ENCODE results near the gene DPH5. TPM values are rescaled to one million over a fixed set of nuclear protein-coding genes. Genes with fewer than 3 reads are reported as not detected.
"Not testable (repeated sequence)": the region's sequence is repeated elsewhere in the genome, so short reads cannot be mapped to it uniquely, and the experiment has no call there.

DPH5 gene
- total RNA-seq, 1 donor from 2014 or later = 37.5 TPM

DNA sequence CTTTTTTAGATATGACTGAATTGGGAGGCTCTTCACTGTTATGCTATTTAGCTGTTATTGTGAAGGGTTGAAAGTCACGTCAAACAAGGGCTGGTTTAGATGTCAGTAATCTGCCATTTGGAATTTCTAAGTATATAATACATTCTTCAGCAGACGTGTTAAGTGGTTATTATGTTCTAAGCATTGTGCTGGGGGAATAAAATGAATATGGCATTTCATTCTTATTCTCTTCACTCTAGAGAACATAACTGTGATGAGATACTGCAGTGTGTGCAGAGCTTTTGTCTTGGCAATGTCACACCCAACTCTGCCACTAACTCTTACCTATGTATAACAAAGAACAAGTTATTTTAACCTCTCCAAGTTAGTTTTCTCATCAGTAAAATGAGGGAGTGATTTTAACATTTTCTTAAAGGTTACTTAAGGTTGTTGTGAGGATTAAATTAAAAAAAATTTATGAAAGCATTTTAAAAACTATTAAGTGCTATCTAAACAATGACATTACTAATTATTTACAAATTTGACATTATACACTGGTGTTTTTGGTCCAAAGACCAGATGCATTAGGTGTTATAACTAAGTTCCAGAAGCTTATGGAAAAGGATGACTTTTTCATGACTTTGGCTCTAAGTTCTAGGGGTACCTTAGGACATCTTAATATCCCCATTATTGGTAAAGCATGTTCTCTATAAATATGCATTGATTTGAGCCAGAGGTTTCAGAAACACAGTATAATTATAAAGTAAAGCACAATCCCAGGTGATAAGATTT is 71.4 kb downstream of the DPH5 start:
- intact Hi-C loops (cut with micrococcal nuclease) = no loop called here
- H3K4me3 Mint-ChIP-seq = no peak overlapping the region
- DNase-seq = no peak
- H3K27ac Mint-ChIP-seq = no peak overlapping the region
- peaks cover 32% of the 10 kb centered on the region for H3K4me1 Mint-ChIP-seq
- peaks cover 22% of the 10 kb centered on the region for H3K9me3 Mint-ChIP-seq
- H3K27me3 Mint-ChIP-seq = no peaks in the 10 kb centered on the region
- peaks cover 61% of the 10 kb centered on the region for H3K36me3 Mint-ChIP-seq (ENCODE audit: low read depth)

DNA sequence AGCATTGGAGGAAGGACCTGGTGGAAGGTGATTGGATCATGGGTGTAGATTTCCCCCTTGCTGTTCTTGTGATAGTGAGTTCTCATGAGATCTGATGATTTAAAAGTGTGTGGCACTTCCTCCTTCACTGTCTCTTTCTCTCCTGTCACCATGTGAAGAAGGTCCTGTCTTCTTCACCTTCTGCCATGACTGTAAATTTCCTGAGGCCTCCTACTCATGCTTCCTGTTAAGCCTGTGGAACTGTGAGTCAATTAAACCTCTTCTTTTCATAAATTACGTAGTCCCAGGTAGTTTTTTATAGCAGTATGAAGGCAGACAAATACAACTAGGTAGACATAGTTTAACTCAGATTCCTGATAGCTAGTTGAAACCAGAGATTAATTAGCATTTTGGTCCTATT is 72.6 kb downstream of the DPH5 start:
- Mint-ChIP-seq H3K36me3 (ENCODE audit: low read depth) (peaks cover 71% of the 10 kb centered on the region), H3K4me1 (peaks cover 42% of the 10 kb centered on the region)
- intact Hi-C loops (cut with micrococcal nuclease) = not testable (repeated sequence)

DNA sequence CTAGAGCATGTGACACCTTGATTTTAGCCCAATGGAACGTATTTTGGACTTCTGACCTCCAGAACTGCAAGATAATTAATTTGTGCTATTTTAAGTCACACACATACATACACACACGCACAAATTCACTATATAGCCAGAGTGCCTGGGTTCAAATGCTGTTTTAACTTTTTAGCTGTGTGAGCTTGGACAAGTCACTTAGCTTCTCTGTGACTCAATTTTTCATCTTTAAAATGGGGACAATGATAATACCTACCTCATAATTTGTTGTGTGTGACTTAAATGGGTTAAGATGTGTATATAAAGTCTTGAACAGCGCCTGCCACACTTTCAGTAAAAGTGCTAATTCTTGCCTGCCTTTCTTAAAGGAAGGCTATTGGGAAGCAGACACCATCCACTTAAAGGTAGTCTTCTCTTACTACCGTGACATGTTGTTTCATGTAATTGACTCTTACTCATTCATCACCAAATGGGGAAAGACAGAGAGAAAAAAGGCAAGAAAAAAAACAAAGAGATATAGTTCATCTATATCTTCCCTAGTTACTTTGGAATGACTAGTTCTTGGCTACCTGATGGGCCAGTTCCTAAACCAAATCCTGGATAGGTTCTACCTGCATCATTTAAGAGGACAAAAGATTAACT is 73.4 kb downstream of the DPH5 start:
- no peak for DNase-seq
- Mint-ChIP-seq H3K36me3 (ENCODE audit: low read depth) (peaks cover 74% of the 10 kb centered on the region), H3K4me3 (no peak overlapping the region), H3K4me1 (peaks cover 46% of the 10 kb centered on the region), H3K27me3 (no peaks in the 10 kb centered on the region), H3K9me3 (peaks cover 35% of the 10 kb centered on the region), H3K27ac (no peak overlapping the region)
- intact Hi-C loops (cut with micrococcal nuclease) = no loop called here

More for the DNA sequence above, 72.6 kb downstream of the DPH5 start:
- DNase-seq, H3K27me3 Mint-ChIP-seq, H3K4me3 Mint-ChIP-seq: not testable (repeated sequence)
- peak overlapping the region; percentile 10 for H3K27ac Mint-ChIP-seq
- H3K9me3 Mint-ChIP-seq = peaks cover 28% of the 10 kb centered on the region

DNA sequence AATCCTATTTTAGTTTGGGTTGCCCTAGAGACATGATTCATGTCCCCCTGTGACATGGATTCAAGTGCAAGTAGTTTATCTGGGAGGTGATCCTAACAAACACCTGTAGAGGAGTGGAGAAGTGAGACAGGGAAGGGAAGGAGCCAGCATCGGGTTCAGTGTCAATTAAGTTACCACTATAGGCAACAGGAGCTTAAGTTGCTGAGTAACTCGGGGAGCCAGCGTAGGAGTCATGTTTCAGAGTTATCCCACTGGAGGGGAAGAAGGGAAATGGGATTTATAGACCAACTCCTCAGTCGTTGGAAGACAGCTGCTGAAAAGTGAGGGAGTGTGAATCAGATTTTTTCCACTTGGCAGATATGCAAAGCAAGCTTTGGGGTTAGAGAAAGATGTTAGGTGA is 74.8 kb downstream of the DPH5 start:
- intact Hi-C loops (cut with micrococcal nuclease) = no loop called here
- no peak for DNase-seq
- H3K9me3 Mint-ChIP-seq = peaks cover 49% of the 10 kb centered on the region
- no peak overlapping the region for H3K4me3 Mint-ChIP-seq
- peak overlapping the region; percentile 21 for H3K27ac Mint-ChIP-seq
- no peaks in the 10 kb centered on the region for H3K27me3 Mint-ChIP-seq
- peaks cover 82% of the 10 kb centered on the region for H3K36me3 Mint-ChIP-seq (ENCODE audit: low read depth)
- H3K4me1 Mint-ChIP-seq = peaks cover 52% of the 10 kb centered on the region

DNA sequence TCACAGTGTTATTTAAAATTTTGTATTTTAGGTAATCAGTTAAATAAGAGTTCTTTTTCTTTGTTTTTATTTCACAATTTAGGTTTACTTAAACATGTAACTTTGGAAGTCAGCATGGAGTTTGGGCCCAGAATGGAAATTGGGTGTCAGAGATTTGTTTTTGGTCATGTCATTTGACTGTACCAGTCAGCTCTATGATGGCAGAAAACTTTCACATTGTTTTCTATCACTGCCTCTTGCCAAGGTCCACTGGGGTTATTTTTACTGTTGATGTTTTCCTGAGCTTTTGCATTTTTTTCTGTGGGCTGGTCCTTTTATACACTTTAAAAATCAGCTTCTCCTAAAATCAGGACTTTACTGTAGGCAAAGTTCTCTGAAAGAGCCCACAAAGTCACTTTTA is 75.2 kb downstream of the DPH5 start:
- Mint-ChIP-seq H3K9me3 (peaks cover 51% of the 10 kb centered on the region), H3K27ac (no peak overlapping the region), H3K27me3 (no peaks in the 10 kb centered on the region), H3K36me3 (ENCODE audit: low read depth) (peaks cover 85% of the 10 kb centered on the region), H3K4me1 (peaks cover 50% of the 10 kb centered on the region), H3K4me3 (no peak overlapping the region)
- DNase-seq = no peak
- intact Hi-C loops (cut with micrococcal nuclease) = no loop called here

DNA sequence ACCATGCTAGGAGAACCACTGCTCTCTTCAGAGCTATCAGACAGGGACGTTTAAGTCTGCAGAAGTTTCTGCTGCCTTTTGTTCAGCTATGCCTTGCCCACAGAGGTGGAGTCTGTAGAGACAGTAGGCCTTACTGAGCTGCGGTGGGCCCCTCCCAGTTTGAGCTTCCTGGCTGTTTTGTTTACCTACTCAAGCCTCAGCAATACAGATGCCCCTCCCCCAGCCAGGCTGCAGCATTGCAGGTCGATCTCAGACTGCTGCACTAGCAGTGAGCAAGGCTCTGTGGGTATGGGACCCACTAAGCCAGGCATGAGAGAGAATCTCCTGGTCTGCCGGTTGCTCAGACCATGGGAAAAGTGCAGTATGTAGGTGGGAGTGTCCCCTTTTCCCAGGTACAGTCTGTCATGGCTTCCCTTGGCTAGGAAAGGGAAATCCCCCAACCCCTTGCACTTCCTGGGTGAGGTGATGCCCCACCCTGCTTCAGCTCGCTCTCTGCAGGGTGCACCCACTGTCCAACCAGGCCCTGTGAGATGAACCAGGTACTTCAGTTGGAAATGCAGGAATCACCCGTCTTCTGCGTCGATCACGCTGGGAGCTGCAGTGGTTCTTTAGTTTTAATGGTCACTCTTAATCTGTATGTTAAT is 75.9 kb downstream of the DPH5 start:
- intact Hi-C loops (cut with micrococcal nuclease) = loop anchor here (2.0 kb wide), 1 partner anchor 133 kb away; no protein-coding TSS in a partner anchor
- Mint-ChIP-seq H3K36me3 (ENCODE audit: low read depth) (peaks cover 91% of the 10 kb centered on the region), H3K4me1 (peaks cover 49% of the 10 kb centered on the region), H3K4me3 (peak overlapping the region; percentile 59), H3K9me3 (peaks cover 56% of the 10 kb centered on the region), H3K27ac (peak overlapping the region; percentile 70)
- peak; percentile 94 for DNase-seq
- not testable (repeated sequence) for H3K27me3 Mint-ChIP-seq

DNA sequence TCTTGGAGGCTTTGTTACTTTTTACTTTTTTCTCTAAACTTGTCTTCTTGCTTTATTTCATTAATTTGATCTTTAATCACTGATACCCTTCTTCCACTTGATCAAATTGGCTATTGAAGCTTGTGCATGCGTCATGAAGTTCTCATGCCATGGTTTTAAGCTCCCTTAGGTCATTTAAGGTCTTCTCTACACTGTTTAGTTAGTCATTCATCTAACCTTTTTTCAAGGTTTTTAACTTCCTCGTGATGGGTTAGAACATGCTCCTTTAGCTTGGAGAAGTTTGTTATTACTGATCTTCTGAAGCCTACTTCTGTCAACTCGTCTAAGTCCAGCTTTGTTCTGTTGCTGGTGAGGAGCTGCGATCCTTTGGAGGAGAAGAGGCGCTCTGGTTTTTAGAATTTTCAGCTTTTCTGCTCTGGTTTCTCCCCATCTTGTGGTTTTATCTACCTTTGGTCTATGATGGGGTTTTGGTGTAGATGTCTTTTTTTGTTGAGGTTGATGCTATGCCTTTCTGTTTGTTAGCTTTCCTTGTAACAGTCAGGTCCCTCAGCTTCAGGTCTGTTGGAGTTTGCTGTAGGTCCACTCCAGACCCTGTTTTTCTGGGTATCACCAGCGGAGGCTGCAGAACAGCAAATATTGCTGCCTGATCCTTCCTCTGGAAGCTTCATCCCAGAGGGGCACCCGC is 76.7 kb downstream of the DPH5 start:
- peak overlapping the region; percentile 59 for H3K4me3 Mint-ChIP-seq
- H3K36me3 Mint-ChIP-seq (ENCODE audit: low read depth) = peaks cover 89% of the 10 kb centered on the region
- H3K4me1 Mint-ChIP-seq = peaks cover 49% of the 10 kb centered on the region
- H3K9me3 Mint-ChIP-seq = peaks cover 58% of the 10 kb centered on the region
- intact Hi-C loops (cut with micrococcal nuclease) = loop anchor here (2.0 kb wide), 1 partner anchor 134 kb away; no protein-coding TSS in a partner anchor
- not testable (repeated sequence) for H3K27me3 Mint-ChIP-seq, DNase-seq
- peak overlapping the region; percentile 70 for H3K27ac Mint-ChIP-seq

DNA sequence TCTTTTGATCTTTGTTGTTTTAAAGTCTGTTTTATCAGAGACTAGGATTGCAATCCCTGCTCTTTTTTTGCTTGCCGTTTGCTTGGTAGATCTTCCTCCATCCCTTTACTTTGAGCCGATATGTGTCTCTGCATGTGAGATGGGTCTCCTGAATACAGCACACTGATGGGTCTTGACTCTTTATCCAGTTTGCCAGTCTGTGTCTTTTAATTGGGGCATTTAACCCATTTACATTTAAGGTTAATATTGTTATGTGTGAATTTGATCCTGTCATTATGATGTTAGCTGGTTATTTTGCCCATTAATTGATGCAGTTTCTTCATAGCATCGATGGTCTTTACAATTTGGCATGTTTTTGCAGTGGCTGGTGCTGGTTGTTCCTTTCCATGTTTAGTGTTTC is 77.8 kb downstream of the DPH5 start:
- peaks cover 57% of the 10 kb centered on the region for H3K9me3 Mint-ChIP-seq
- H3K36me3 Mint-ChIP-seq (ENCODE audit: low read depth) = peaks cover 89% of the 10 kb centered on the region
- not testable (repeated sequence) for H3K4me3 Mint-ChIP-seq, H3K27ac Mint-ChIP-seq, DNase-seq, H3K27me3 Mint-ChIP-seq
- peaks cover 50% of the 10 kb centered on the region for H3K4me1 Mint-ChIP-seq
- intact Hi-C loops (cut with micrococcal nuclease) = loop anchor here (2.0 kb wide), 1 partner anchor 135 kb away; no protein-coding TSS in a partner anchor

DNA sequence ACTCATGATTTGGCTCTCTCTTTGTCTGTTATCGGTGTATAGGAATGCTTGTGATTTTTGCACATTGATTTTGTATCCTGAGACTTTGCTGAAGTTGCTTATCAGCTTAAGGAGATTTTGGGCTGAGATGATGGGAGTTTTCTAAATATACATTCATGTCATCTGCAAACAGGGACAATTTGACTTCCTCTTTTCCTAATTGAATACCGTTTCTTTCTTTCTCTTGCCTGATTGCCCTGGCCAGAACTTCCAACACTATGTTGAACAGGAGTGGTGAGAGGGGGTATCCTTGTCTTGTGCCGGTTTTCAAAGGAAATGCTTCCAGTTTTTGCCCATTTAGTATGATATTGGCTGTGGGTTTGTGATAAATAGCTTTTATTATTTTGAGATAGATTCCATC is 79.5 kb downstream of the DPH5 start:
- Mint-ChIP-seq H3K36me3 (ENCODE audit: low read depth) (peaks cover 89% of the 10 kb centered on the region), H3K4me1 (peaks cover 57% of the 10 kb centered on the region), H3K9me3 (peaks cover 50% of the 10 kb centered on the region)
- H3K27ac Mint-ChIP-seq; H3K4me3 Mint-ChIP-seq; intact Hi-C loops (cut with micrococcal nuclease); H3K27me3 Mint-ChIP-seq; DNase-seq: not testable (repeated sequence)

DNA sequence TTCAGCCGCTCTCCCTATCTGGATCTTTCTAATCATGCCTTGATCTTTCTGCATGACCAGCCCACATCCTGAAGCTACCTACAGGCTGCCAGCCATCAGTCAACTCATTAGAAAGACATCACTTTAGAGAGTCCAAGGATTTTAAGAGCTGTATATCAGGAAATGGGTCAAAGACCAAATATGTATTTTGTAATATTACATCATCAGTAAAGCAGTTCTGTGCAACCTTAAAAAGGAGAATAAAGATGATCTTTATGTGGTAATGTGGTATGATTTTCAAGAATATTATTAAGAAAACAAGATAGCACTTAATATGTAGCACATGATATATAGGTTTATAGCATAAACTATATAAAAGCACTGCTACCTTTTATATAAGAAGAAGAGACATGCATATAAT is 82.1 kb downstream of the DPH5 start:
- H3K36me3 Mint-ChIP-seq (ENCODE audit: low read depth) = peaks cover 86% of the 10 kb centered on the region
- H3K4me1 Mint-ChIP-seq = peaks cover 42% of the 10 kb centered on the region
- H3K4me3 Mint-ChIP-seq = no peak overlapping the region
- no peak overlapping the region for H3K27ac Mint-ChIP-seq
- intact Hi-C loops (cut with micrococcal nuclease) = no loop called here
- peaks cover 2% of the 10 kb centered on the region for H3K27me3 Mint-ChIP-seq
- H3K9me3 Mint-ChIP-seq = peaks cover 46% of the 10 kb centered on the region
- no peak for DNase-seq

DNA sequence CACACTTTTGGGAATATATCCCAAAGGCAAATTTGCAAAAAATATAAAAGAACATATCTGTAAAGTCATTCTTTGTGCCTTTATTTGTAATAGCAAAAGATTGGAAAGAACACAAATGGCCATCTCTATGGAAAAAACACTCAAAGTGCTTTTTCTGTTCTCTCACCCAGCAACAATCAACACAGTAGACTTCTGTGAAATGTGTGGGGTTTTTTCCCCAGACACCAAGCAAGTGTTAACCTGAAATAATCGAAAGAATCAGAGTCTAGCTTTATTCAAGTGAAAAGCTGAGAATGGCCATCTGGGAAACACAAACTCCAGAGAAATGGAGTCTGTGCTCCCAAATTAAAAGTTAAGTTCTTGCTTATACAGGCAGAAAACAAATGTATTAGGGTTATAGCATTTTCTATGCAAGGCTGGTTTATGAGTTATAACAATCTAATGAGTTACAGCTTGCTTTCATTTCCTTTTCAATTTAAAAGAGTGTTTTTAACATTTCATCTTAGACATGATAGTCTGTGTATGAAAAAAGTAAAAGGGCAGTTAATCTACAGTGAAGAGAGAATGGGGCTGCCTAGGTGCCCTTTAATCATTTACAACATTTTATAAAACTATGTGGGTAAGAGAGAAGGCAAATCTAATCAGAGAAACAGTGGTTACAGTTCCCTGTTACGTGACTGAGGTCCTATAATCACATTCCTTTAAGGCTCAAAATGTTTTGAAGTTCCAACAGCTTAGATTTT is 83.1 kb downstream of the DPH5 start:
- H3K4me3 Mint-ChIP-seq = peak overlapping the region; percentile 67
- H3K36me3 Mint-ChIP-seq (ENCODE audit: low read depth) = peaks cover 85% of the 10 kb centered on the region
- intact Hi-C loops (cut with micrococcal nuclease) = no loop called here
- peaks cover 40% of the 10 kb centered on the region for H3K4me1 Mint-ChIP-seq
- no peak for DNase-seq
- peak overlapping the region; percentile 98 for H3K27ac Mint-ChIP-seq
- H3K9me3 Mint-ChIP-seq = peaks cover 38% of the 10 kb centered on the region
- peaks cover 2% of the 10 kb centered on the region for H3K27me3 Mint-ChIP-seq

DNA sequence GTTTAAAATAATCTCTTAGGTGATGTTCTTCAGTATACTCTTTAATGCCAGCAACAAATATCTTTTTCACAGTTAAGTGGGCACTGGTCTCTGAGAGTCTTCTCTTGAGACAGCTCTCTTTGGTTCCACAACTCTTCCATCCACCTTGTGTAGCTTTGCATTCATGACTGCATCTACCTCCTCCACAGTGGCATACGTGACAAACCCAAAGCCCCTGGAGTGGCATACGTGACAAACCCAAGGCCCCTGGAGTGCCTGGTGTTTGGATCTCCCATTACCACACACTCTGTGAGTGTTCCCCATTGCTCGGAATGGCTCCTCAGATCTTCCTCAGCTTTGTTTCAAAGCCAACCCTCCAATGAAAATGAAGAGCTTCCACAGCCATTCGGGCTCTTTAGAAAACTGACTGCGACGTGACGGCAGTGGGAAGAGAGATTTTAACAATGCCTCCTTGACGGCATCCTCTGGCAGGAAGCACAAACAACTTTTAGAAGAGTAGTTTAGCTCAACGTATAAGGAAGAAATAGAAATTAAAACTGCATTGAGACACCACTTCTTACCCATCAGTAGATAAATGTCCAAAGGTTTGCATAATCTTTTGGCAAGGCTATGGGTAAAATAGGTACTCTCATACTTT is 83.9 kb downstream of the DPH5 start:
- DNase-seq = no peak
- H3K36me3 Mint-ChIP-seq (ENCODE audit: low read depth) = peaks cover 81% of the 10 kb centered on the region
- H3K9me3 Mint-ChIP-seq = peaks cover 30% of the 10 kb centered on the region
- peak overlapping the region; percentile 98 for H3K27ac Mint-ChIP-seq
- H3K27me3 Mint-ChIP-seq = peaks cover 2% of the 10 kb centered on the region
- peak overlapping the region; percentile 67 for H3K4me3 Mint-ChIP-seq
- intact Hi-C loops (cut with micrococcal nuclease) = loop anchor here (1.0 kb wide), 3 partner anchors 65 to 350 kb away; no protein-coding TSS in a partner anchor
- H3K4me1 Mint-ChIP-seq = peaks cover 34% of the 10 kb centered on the region
